GM19463 (cell line): ENCODE measurements around the gene AGMO.

Experiments
- ATAC-seq: cut with Tn5 transposase; IDR thresholded peaks from one replicate; pipeline ENCODE4 v1.9.1; 2021; ENCODE audit warnings: mild to moderate bottlenecking, moderate library complexity; ENCODE audit not compliant: unreplicated experiment

Gene AGMO

DNA sequence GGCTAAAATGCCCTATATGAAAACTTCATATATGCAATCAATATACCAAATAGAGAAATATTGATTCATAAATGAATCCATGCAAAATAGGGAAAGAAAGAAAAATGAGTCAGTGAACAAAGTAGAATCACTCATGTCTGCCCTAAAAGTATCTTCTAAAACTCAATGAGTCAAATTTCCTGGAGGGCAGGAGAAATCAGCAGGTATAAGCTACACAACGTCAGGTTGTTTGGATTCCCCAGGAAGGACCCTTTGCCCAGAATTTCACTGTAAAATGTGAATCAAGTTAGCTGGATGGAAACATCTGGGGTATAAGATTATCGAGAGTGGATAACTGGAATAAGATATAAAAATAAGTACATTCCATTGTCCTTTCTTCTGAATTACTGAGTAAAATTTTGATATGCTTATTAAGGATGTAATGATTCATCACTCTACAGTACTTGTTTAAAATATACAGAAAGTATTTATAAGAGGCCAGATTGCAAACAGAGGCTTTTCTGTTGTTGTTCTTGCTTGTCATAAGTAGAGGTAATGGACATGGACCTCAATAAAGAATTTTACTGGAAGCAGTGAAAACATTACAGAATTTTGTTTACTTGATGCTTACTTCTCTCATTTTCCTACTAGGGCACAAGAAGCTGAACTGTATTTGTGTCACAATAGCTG, 99.0 kb downstream of the AGMO start:
- ATAC-seq = no peak

DNA sequence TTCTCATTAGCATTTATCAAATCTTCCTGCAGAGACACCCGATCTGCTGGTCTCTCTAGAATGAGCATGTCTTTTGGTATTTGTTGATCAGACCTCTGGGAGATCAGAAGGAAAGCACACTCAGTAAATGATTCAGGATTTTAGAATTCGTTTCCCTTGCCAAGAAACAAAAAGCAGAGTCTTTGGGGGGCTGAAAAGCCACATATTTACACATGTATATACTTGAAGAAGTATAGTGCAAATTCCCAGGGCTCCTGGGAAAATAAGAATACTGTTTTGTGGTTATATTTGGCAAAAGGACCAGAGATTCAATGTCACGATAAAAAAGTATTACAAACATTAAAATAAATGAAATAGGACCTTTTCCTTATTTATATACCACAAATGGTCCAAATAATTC, 100.2 kb downstream of the AGMO start:
- ATAC-seq = no peak

DNA sequence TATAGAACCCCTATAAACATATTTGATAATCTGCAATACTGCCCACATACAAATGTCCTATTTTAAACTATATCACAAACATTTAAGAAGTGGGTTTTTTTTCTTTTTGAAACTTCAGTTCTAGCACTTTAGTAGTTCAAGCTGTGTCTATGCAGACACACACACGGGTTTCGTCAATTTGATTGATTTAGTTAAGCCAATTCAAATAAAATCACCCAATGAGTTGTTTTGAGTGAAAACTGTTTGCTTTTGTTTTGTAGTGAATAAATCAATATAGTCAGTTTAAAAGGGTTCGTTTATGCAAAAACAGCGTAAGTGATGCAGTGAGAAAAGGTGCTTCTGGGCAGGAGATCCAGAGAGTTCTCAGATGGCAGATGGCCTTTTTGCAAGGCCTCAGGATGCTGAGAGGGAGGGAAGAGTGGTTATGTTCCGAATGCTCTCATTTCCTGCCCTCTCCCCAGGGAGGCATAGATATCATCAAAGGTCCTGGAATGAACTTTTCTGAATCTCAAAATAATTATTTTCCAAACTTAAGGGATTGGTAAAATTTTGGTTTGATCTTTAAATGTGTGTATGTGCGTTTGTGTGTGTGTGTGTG, 102.7 kb downstream of the AGMO start:
- no peak for ATAC-seq

DNA sequence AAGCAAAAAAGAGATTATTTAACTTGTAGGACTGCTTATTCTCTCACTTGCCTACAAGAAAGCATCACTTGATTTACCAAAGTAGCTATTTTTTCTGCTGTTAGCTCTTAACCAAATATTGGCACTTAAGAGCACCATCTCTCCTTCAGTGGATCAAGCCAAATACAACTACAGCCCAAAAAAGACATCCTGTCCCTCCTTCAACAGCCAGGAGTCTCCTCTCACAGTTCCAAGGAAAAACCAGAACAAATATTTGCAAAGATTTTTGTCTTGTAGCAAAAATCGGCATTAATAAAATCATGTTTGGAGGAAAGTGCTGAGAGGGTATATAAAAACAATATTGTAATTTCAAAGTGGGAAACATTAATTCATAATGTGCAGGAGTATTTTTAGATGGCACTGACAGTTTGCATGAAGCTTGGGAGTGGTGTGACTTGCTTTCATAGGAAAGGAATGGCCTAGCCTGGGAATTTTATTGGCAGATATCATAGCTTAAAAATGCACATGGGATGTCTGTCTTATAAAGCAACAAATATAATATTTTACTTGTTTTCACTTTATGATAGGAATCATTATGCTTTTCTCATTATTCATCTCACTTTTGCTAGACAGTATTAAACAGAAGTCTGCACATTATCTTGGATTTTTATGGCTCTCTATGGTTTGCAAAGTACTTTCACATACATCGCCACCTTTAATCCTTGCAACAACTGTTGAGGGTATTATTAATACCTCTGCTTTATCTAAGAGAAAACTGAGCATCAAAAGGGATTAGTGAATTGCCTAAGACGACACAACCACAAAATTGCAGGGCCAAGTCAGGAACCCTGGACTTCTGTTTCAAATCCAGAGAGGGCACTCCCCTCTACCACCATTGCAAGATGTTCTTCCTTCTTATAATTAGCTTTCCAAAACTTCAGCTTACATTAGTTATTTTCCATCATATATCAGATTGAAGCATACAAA, 103.5 kb downstream of the AGMO start:
- no peak for ATAC-seq

DNA sequence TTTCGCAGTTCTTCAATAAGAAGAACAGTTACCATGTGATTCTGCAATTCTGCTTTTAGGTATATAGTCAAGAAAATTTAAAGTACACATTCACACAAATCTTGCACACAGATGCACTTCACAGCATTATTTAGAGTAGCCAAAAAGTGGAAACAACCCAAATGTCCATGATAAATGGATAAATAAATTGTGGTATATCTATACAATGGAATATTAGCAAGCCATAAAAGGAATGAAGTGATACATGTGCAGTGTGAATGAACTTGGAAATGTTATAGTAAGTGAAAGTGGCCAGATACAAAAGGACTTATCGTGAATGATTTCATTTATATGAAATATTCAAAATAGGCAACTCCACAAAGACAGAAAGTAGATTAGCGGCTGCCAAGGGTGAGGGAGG, 109.1 kb downstream of the AGMO start:
- ATAC-seq = no peak

DNA sequence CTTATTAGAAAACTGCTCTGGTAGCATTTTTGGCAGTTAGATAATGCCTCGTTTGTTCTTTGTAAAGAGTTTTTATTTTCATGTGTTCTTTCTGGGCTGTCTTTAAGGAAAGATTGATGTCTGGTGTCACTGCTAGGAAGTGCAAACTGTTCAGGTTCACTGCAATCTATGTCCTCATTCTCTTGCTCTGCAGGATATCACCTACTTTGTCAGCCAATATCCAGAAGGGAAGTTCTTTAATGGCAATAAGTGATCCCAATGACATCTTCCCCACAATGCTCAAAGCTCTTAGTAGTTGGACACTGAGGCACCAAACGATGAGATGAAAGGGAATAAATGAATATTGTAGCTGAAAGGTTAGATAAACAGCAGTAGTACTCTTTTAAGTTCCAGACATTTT, 115.1 kb downstream of the AGMO start:
- no peak for ATAC-seq

DNA sequence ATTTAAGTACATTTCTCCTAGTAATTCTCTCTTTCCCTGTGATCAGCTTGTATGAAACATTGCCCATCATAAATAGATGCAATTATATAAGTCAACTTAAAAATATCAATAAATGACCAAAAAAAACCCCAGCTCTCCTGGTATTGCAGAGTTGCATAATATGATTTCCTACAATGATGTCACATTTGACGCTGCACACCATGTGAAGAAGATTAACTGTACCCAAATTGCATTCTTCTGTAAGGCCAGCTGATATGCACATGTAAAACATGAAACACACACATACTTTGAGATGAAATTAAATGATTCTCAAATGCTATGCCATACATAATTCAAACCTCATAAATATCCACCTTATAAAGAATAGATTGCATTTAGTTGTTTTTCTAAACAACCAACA, 115.5 kb downstream of the AGMO start:
- no peak for ATAC-seq

DNA sequence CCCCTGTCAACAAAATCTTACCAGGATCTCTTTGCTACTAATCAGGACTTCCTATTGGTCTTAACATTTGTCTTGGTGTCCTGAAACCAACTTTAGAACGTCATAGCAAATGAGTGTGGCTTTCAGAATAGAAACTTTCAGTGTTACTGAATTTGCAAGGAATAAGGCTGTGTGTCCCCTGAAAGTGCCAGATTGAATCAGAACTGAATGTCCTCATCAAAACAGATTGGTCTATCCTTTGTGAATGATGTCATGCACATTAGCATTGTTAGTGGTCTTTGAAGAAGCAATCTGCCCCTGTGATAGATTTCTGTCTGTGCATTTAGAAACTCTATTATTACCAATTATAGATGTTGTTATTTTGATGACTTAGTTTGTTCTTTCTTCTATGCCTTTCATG, 119.9 kb downstream of the AGMO start:
- no peak for ATAC-seq

DNA sequence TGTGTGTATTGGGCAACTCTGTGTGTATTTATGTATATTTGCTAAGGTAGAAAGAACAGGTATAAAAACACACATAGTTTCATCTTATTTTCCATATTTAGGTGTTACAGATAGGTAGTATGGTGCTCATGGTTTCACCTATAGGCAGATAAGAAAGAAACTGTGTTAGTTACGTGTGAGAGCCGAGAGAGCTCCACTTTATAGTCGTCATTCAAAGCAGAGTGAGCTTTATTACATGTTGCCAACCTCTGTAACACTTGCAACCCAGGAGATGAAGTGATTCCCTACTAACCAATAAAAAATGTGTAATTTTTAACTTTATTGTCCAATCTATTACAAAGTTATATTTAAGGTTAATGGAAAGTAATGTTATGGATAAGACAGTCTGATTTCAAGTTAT, 121.3 kb downstream of the AGMO start:
- peak; percentile 18 for ATAC-seq

DNA sequence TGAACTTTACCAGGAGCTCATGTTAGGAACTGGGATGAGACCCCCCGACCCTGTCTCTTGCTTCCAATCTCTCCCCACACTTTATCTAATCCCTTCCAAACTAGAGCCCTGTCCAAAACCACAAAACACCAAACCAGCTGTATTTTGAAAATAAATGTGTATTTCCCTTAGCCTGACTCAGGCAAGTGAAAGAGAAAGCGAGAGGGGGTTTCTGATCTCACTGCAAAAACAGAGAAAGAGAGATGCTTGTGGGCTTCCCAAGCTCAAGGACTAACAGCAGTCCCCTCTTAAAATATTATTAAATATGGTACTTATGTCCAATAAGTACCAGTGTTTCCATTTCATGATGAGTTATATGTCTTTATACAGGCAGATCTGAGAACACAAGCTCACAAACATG, 122.0 kb downstream of the AGMO start:
- ATAC-seq = peak; percentile 65

DNA sequence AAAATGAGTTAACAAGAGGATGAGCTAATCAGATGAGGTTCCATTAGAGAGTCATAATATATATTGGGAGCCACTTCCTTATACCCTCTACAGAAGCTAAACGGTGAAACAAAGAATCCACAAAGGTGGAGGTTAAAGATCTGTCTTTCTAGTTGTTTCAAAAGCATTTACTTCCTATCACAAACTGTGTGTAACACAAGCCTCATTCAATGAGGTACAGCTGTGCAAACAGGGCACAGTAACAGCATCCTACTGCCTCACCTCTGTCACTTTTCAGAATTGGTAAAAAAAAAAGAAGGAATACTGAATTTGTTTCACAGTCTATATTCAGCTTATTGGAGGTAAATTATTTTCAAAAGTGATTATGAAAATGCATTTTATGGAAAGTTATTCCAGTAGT, 128.7 kb downstream of the AGMO start:
- no peak for ATAC-seq

DNA sequence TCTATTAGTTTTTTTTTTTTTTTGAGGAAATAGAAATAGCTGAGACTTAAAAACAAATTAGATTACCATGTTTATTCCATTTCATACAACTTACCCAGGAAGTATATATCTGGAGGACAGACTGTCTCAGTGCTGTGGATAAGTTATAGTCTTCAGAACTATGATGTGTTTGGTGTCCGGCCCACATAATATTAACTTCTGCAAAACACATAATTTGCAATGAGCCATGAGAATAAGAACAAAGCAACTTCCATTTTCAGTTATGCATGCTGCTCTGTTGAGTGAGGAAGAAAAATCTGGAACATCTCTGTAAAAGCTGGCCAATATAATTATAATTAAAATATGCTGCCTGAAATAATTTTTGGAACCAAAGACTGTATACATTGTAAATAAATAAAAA, 130.9 kb downstream of the AGMO start:
- ATAC-seq = no peak

DNA sequence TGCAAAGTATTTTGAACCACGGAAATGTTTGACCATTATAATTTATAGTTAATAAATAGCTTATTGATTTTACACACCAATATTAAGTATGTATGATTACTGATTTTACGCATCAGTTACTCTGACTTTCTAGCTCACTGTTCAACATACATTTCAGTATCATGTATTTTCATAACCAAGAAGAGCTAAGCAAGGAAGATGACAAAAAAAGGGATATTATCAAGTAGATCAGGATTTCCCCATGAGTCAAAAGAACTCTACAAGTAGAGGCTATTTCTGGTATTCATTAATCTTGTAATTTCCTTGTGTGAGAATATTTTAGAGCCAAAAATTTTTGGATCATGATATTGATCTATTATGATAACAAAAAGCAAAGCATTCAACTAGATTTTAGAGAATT, 131.6 kb downstream of the AGMO start:
- no peak for ATAC-seq

DNA sequence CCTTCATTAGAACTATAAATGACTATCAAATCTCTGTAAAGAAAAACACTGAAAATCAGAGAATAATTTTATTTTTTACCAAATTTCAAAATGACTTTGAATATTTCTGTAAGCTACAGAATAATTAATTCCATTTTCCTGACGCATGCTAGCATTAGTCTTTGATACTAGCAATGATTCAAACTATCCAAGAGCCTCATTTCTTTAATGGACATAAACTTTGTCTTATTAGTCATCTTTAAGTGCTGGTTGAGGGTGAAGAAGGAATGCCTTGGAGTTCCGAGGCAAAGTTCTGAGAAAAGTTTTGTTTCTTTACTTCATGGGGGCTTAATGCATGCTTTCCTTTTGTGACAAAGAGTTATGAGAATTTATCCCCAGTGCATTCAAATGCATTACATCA, 137.3 kb downstream of the AGMO start:
- no peak for ATAC-seq

DNA sequence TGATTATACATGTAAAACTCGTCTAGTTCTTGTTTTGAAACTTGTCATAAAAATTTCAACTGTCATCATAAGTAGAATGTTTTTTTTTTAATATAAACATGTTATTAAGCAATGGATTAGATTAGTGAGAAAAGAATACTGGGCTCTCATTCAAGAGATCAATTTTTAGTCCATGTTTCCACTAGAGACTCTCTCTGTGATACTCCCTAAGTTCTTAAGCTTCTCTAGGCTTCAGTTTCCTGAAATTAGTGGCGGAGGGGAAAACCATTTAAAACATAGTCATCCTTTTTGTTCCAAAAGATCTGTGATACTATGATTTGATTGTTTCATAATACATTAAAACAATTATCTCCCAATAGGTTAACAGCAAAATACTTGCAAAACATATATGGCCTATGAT, 142.2 kb downstream of the AGMO start:
- ATAC-seq = no peak

DNA sequence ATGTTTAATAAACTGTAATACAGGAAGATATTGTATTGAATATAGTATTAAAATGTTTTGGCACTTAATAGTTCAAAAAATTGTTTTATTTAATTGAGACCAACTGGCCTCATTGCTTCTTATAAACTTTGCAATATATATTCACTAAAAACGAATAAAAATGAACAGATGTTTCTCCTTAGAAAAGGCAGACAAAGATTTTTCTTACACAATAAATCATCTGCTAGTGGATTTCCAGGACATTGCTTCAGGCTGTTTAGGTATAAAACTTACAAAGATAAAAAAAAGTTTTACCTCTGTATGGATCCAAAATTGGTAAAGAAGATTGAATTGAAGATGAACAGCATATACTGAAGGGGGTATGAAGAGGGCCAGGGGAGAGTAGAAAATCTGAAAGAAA, 143.6 kb downstream of the AGMO start:
- ATAC-seq = no peak

DNA sequence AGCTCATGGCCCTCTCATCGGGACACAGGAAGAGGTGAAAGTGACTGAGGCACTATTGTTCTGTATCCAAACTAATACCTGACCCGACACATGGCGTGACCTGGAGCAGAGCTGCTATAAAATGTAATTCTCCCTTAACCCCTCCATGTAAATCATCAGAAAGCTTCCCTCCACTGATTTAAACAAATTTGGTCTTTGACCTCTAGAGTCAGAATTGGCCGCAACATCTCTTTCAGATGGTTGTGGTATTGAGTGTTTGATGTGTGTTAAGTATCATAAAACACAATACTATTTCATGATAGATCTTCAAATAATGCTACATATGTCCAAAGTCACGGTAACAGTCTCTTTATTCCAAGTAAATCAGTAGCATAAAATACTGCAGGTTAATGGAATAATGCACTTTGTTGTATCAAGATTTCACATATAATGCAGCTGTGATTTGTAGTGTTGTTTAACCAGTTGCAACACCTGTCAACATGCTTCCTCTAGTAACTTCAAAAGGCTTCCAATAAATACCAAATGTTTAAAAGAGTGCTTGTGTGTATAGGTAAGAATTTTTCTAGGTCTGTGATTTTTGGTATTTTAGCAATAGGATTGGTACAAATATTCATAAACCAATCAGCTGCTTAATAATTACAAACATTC, 144.3 kb downstream of the AGMO start:
- no peak for ATAC-seq

DNA sequence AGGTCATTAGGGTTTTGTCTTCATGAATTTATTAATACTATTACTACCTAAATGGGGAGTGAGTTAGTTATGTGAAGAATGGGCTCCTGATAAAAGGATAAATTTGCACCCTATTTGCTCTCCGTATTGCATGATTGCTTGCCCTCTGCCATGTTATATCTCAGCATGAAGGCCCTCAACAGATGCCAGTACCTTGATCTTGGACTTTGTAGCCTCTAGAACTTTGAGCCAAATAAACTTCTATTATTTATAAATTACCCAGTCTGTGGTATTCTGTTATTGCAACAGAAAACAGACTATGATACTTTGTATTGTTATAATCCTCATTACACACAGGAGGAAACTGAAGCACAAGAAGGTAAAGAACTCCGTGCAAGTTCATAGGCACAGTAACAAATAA, 150.8 kb downstream of the AGMO start:
- ATAC-seq = no peak

DNA sequence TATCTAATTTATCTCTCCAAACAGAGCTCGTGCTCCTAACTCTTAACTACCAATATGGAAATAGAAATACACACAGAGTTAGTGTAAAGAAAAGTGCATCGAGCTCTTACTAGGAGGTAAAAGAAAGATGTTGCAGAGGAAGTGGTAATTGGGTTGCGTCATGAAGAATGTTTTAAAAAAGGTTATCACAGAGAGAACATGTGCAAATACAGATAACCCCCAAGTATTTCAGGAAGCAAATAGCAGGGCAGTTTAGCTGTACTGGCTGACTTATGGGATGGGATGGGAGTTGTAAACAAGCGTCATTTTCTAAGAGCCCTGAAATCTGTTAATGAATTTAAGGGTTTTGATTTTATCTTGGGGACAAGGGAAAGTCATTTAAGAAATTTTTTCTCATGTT, 153.9 kb downstream of the AGMO start:
- no peak for ATAC-seq

DNA sequence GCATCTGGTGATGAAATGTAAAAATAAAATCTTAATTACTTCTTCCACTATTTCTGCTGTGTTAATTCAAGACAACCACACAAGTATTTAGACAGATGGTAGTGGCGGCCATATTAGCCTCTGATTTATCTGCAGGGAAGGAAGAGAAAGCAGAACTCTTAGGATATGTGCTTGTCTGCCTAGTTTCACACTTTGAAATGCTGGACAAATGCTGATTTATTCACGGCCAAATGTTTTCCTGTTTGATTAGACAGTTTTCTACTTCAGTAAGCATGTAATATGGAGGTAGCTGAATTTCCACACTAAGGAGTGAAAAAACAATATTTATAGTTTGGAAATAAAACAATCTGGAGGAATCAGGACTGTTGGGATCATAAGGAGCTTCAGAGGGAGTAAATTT, 158.1 kb downstream of the AGMO start:
- no peak for ATAC-seq

DNA sequence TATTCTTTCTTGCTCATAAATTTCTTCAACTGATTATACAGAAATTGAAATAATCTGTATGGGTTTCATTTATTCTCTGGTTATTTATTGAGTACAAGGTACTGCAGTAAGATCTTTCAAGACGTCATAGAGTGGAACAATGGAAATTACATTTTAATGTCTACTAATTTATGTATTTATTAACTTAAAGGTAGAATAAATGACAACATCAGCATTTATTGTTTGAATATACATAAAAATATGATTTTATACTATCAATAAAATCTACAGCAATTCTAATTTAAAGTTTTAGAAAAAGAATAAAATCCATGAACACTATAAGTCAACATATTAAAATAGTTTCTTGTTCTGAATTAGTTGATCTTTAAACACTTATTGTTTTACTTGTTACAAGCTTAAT, 158.5 kb downstream of the AGMO start:
- no peak for ATAC-seq
